K562 (cell line): Measurements from ENCODE around the gene RIPOR2. TPM values are rescaled to one million over a fixed set of nuclear protein-coding genes. Genes with fewer than 3 reads are reported as not detected.

Experiments used
- ATAC-seq: fragments of 200-7000 bp; cut with Tn5 transposase; 3 replicates; pipeline ENCODE4 v1.9.1; 2020; ENCODE audit warnings: moderate library complexity
- BruUV-seq: library from RNA; stranded (reverse); fragments of 400-500 nt; replicated peaks from 2 replicates; lab custom pipeline; 2021; lab: Mats Ljungman, UMichigan
- CTCF ChIA-PET: fragments of 300-600 bp; formaldehyde crosslinking; extraction: SDS; loops from one replicate; lab custom pipeline; 2021; ENCODE audit warnings: low intra/inter-chr PET ratio; lab: Yijun Ruan, JAX
- POLR2A ChIA-PET: fragments of 300-600, 350-650 bp; sonication (Branson Sonifier 250); formaldehyde crosslinking; extraction: SDS; loops from one replicate; lab custom pipeline; 2021; ENCODE audit warnings: antibody characterized with exemption, inconsistent platforms; lab: Yijun Ruan, JAX
- DNase-seq, 4 experiments: peaks; one replicate each; pipeline versions ENCODE4 v3.0.0 to v3.0.0-alpha.2; 2011 to 2018; ENCODE audit warnings: low spot score in 3 of 4, mixed read lengths in 3 of 4; ENCODE audit errors: extremely low read depth in 1 of 4
- FAIRE-seq: peaks from 2 replicates; lab custom pipeline; 2011; peaks lifted over from hg19 to GRCh38; lab: Jason Lieb, UNC
- H2AFZ ChIP-seq: 2 replicates; pipeline ENCODE4 v1.6.0; 2011; ENCODE audit warnings: low read depth, low read length, control low read depth, inconsistent platforms
- H3K27ac ChIP-seq: fragments of 200-600 bp; 3 replicates; pipeline ENCODE4 v1.8.0; 2011; ENCODE audit warnings: low read depth, mild to moderate bottlenecking, control low read depth, inconsistent platforms, low read length, moderate library complexity, mixed read lengths; ENCODE audit errors: extremely low read depth
- H3K27me3 ChIP-seq, 2 experiments: fragments of 300-600 bp in 1 of 2; 2 replicates in 1 of 2; 3 replicates in 1 of 2; pipeline versions ENCODE4 v1.6.0 to v1.8.0; 2011; ENCODE audit warnings: inconsistent platforms in 2 of 2, low read length in 2 of 2, mild to moderate bottlenecking in 1 of 2, mixed read lengths in 1 of 2, moderate library complexity in 1 of 2; ENCODE audit not compliant: control insufficient read depth in 2 of 2, insufficient read depth in 2 of 2
- H3K36me3 ChIP-seq: fragments of 300-600 bp; 3 replicates; pipeline ENCODE4 v1.8.0; 2011; ENCODE audit warnings: mild to moderate bottlenecking, low read length, inconsistent platforms; ENCODE audit not compliant: control insufficient read depth, insufficient read depth
- H3K4me1 ChIP-seq, 2 experiments: fragments of 200-600 bp in 1 of 2; replicated peaks in 1 of 2; 2 replicates in 1 of 2; 3 replicates in 1 of 2; pipeline versions ENCODE4 v1.5.1 to v1.8.0; 2011; ENCODE audit warnings: inconsistent platforms in 2 of 2, low read length in 2 of 2, mild to moderate bottlenecking in 1 of 2, mixed read lengths in 1 of 2, moderate library complexity in 1 of 2; ENCODE audit not compliant: control insufficient read depth in 2 of 2, insufficient read depth in 2 of 2
- H3K4me2 ChIP-seq: 2 replicates; pipeline ENCODE4 v1.6.1; 2011; ENCODE audit warnings: low read length, control low read depth, inconsistent platforms, mixed read lengths; ENCODE audit not compliant: insufficient read depth
- H3K4me3 ChIP-seq: fragments of 200-600 bp; sonication (generic), shearing (Covaris generic); 2 replicates; pipeline ENCODE4 v1.5.1; 2016; ENCODE audit warnings: control low read depth, inconsistent platforms
- H3K79me2 ChIP-seq: fragments of 200-600 bp; 3 replicates; pipeline ENCODE4 v1.8.0; 2011; ENCODE audit warnings: low read length, inconsistent platforms; ENCODE audit not compliant: control insufficient read depth, insufficient read depth
- H3K9ac ChIP-seq, 2 experiments: 2 replicates each; pipeline versions ENCODE4 v1.6.0 to v1.6.1; 2011; ENCODE audit warnings: low read depth in 2 of 2, low read length in 2 of 2, control low read depth in 1 of 2, inconsistent platforms in 1 of 2, mild to moderate bottlenecking in 1 of 2, mixed read lengths in 1 of 2; ENCODE audit not compliant: insufficient read depth in 1 of 2
- H3K9me1 ChIP-seq: one replicate; pipeline ENCODE4 v1.6.0; 2011; ENCODE audit warnings: inconsistent platforms, mild to moderate bottlenecking, low read length, moderate library complexity; ENCODE audit not compliant: control insufficient read depth, insufficient read depth
- H3K9me3 ChIP-seq: replicated peaks from 2 replicates; pipeline ENCODE4 v1.5.1; 2011; ENCODE audit warnings: low read depth, low read length, inconsistent platforms; ENCODE audit not compliant: control insufficient read depth, insufficient read depth
- H4K20me1 ChIP-seq: replicated peaks from 2 replicates; pipeline ENCODE4 v1.6.1; 2011; ENCODE audit warnings: low read length, inconsistent platforms, mixed read lengths; ENCODE audit not compliant: control insufficient read depth, insufficient read depth
- CTBP1 ChIP-seq: fragments of 450-650 bp; IDR thresholded peaks from 2 replicates; pipeline ENCODE4 v1.6.1; 2016; ENCODE audit warnings: borderline replicate concordance
- ELF1 ChIP-seq: fragments of 200-800 bp; sonication (Bioruptor generic); IDR thresholded peaks from 2 replicates; pipeline ENCODE4 v1.6.1; 2016; ENCODE audit warnings: missing genetic modification characterization, missing compliant biosample characterization
- PHB2 ChIP-seq: fragments of 450-650 bp; IDR thresholded peaks from 2 replicates; pipeline ENCODE4 v1.6.1; 2017; ENCODE audit warnings: low read depth
- POLR3A ChIP-seq: IDR thresholded peaks from 2 replicates; pipeline ENCODE4 v1.6.1; 2011; ENCODE audit warnings: borderline replicate concordance, mild to moderate bottlenecking, moderate library complexity; ENCODE audit not compliant: insufficient read length, insufficient read depth; ENCODE audit errors: extremely low read depth
- RBM39 ChIP-seq: fragments of 200-400 bp; formaldehyde crosslinking; optimal IDR thresholded peaks from 2 replicates; pipeline ENCODE3; 2018; ENCODE audit warnings: low read depth, low read length
- SIN3A ChIP-seq, 2 experiments: fragments of 150-350 bp in 1 of 2; IDR thresholded peaks; 2 replicates each; pipeline ENCODE4 v1.6.1; 2011 to 2016; ENCODE audit warnings: borderline replicate concordance in 2 of 2, low read depth in 2 of 2, low read length in 2 of 2, mild to moderate bottlenecking in 2 of 2, moderate library complexity in 2 of 2; ENCODE audit not compliant: control insufficient read depth in 1 of 2
- ZBTB2 ChIP-seq: fragments of 450-650 bp; IDR thresholded peaks from 2 replicates; pipeline ENCODE4 v1.6.1; 2016; ENCODE audit warnings: antibody characterized with exemption
- ZNF175 ChIP-seq: fragments of 200-800 bp; sonication (Bioruptor generic); IDR thresholded peaks from 2 replicates; pipeline ENCODE4 v1.6.1; 2016; ENCODE audit warnings: low read depth, mild to moderate bottlenecking, missing genetic modification characterization, missing compliant biosample characterization
- ZNF408 ChIP-seq: fragments of 250-450 bp; sonication (Bioruptor Pico); IDR thresholded peaks from 2 replicates; pipeline ENCODE4 v1.4.0; 2020; ENCODE audit warnings: low read depth, mild to moderate bottlenecking, moderate library complexity
- WGBS: fragments of 100-300 bp; shearing (Covaris generic); methylation state at CpG from one replicate; pipeline ENCODE4 v1.1.6; 2016; ENCODE audit warnings: low coverage, mixed read lengths; ENCODE audit not compliant: insufficient coverage; ENCODE audit errors: missing lambda C conversion rate; 5-methylcytosine and 5-hydroxymethylcytosine counted together
- in situ Hi-C: fragments of 300-500 bp; cut with MboI; formaldehyde crosslinking; loops from 4 replicates; pipeline ENCODE4 v1.15.0; 2018; ENCODE audit warnings: inconsistent platforms, mixed read lengths
- intact Hi-C: fragments of 100-400 bp; cut with micrococcal nuclease; formaldehyde crosslinking; loops from 2 replicates; pipeline ENCODE4 v1.14.2; 2022
- polyA plus RNA-seq, 8 experiments: library from polyadenylated mRNA; depleted of rRNA in 4 of 8; stranded (reverse) in 5 of 8; unstranded in 3 of 8; fragments of >200 nt; fragmentation: Nextera tagmentation in 2 of 8; fragmentation: Illumina TruSeq in 1 of 8; extraction: Ambion mirVana in 2 of 8; extraction: Trizol in 1 of 8; gene quantifications; 2 replicates each; pipeline versions ENCODE4 v1.2.1 to v1.2.3, GENCODE V29; 2011 to 2014; ENCODE audit warnings: inconsistent platforms in 1 of 8, missing spikeins in 1 of 8
- total RNA-seq, 7 experiments: library from RNA; depleted of rRNA in 6 of 7; stranded (reverse); fragments of >200 nt in 6 of 7; fragmentation: Illumina TruSeq in 2 of 7; extraction: Trizol in 2 of 7; gene quantifications; 2 replicates each; pipeline versions ENCODE4 v1.2.1 to v1.2.3, GENCODE V29; 2011 to 2021; ENCODE audit warnings: low replicate concordance in 1 of 7
- TF ChIP-seq, protein P1 (sequence below), 2 experiments: fragments of 450-650 bp; IDR thresholded peaks; 2 replicates each; pipeline ENCODE4 v1.6.1; 2016; ENCODE audit warnings: mild to moderate bottlenecking in 2 of 2, borderline replicate concordance in 1 of 2, low read depth in 1 of 2, moderate library complexity in 1 of 2

Gene RIPOR2
- total and polyA plus RNA-seq, 9 of the 15 experiments (the other 6 are each of a cell fraction or from before 2014, with no cell fraction given), result 0.04 to 1.0 (median 0.47) TPM; not detected in 2

- no peaks in the 10 kb centered on the region for H3K9me3 ChIP-seq
- no peaks in the 10 kb centered on the region for H3K9me1 ChIP-seq
- peak within 1 kb of the TSS; percentile 67 for H3K4me3 ChIP-seq
- H4K20me1 ChIP-seq, result peaks cover 9% of the 10 kb centered on the region; the same call in 1 of the 2 replicates
- peak; percentile 99 to 100 (median 99) for DNase-seq
- in situ Hi-C loops, result no loop called here
- H3K79me2 ChIP-seq, result peaks cover 52% of the 10 kb centered on the region
- intact Hi-C loops, result loop anchor here (1.0 to 10.0 kb wide), 4 partner anchors 54 to 1440 kb away; partner anchors contain the start of gene MRS2
- H3K4me2 ChIP-seq, result peak within 1 kb of the TSS; percentile 97
- peaks cover 8 to 12% of the 10 kb centered on the region in 2 experiments; a peak in 4 of 5 replicates for H3K4me1 ChIP-seq
- no peaks in the 10 kb centered on the region for H3K27me3 ChIP-seq
- H3K36me3 ChIP-seq, result peaks cover 31% of the 10 kb centered on the region
- ATAC-seq, result peak; percentile 95
- peak within 1 kb of the TSS; percentile 99 to 100 for H3K9ac ChIP-seq
- peak; percentile 89 for FAIRE-seq
- no TSS peak for BruUV-seq
- CTCF ChIA-PET, result no interaction called here
- under 1% methylated on average over 75 of the region's 75 CpGs for WGBS
- H3K27ac ChIP-seq, result peak within 1 kb of the TSS; percentile 99
- H2AFZ ChIP-seq, result peak within 1 kb of the TSS; percentile 99
- POLR2A ChIA-PET, result interaction anchor here (0.8 to 3.1 kb wide), 11 partner anchors 9 to 563 kb away, joined by 3 to 25 read pairs (median 3); partner anchors contain the start of gene C6orf62
- TF ChIP-seq RBM39 (no peak), PHB2 (peak; percentile 35; the same call in 1 of the 2 replicates), ELF1 (tag) (no peak; the same call in 1 of the 2 replicates), SIN3A (IDR thresholded peaks at IDR 0.05; ENCODE audit: borderline replicate concordance in 2 of 2, control insufficient read depth in 1 of 2, low read depth in 2 of 2, low read length in 2 of 2) (peak; percentile 73 to 83; a peak in 3 of 4 replicates), ZBTB2 (peak; percentile 90), POLR3A (no peak), ZNF175 (CRISPR knock-in tag) (no peak), ZNF408 (CRISPR knock-in tag) (no peak), CTBP1 (peak; percentile 79; the same call in 1 of the 2 replicates)
- TF ChIP-seq, protein P1, sequence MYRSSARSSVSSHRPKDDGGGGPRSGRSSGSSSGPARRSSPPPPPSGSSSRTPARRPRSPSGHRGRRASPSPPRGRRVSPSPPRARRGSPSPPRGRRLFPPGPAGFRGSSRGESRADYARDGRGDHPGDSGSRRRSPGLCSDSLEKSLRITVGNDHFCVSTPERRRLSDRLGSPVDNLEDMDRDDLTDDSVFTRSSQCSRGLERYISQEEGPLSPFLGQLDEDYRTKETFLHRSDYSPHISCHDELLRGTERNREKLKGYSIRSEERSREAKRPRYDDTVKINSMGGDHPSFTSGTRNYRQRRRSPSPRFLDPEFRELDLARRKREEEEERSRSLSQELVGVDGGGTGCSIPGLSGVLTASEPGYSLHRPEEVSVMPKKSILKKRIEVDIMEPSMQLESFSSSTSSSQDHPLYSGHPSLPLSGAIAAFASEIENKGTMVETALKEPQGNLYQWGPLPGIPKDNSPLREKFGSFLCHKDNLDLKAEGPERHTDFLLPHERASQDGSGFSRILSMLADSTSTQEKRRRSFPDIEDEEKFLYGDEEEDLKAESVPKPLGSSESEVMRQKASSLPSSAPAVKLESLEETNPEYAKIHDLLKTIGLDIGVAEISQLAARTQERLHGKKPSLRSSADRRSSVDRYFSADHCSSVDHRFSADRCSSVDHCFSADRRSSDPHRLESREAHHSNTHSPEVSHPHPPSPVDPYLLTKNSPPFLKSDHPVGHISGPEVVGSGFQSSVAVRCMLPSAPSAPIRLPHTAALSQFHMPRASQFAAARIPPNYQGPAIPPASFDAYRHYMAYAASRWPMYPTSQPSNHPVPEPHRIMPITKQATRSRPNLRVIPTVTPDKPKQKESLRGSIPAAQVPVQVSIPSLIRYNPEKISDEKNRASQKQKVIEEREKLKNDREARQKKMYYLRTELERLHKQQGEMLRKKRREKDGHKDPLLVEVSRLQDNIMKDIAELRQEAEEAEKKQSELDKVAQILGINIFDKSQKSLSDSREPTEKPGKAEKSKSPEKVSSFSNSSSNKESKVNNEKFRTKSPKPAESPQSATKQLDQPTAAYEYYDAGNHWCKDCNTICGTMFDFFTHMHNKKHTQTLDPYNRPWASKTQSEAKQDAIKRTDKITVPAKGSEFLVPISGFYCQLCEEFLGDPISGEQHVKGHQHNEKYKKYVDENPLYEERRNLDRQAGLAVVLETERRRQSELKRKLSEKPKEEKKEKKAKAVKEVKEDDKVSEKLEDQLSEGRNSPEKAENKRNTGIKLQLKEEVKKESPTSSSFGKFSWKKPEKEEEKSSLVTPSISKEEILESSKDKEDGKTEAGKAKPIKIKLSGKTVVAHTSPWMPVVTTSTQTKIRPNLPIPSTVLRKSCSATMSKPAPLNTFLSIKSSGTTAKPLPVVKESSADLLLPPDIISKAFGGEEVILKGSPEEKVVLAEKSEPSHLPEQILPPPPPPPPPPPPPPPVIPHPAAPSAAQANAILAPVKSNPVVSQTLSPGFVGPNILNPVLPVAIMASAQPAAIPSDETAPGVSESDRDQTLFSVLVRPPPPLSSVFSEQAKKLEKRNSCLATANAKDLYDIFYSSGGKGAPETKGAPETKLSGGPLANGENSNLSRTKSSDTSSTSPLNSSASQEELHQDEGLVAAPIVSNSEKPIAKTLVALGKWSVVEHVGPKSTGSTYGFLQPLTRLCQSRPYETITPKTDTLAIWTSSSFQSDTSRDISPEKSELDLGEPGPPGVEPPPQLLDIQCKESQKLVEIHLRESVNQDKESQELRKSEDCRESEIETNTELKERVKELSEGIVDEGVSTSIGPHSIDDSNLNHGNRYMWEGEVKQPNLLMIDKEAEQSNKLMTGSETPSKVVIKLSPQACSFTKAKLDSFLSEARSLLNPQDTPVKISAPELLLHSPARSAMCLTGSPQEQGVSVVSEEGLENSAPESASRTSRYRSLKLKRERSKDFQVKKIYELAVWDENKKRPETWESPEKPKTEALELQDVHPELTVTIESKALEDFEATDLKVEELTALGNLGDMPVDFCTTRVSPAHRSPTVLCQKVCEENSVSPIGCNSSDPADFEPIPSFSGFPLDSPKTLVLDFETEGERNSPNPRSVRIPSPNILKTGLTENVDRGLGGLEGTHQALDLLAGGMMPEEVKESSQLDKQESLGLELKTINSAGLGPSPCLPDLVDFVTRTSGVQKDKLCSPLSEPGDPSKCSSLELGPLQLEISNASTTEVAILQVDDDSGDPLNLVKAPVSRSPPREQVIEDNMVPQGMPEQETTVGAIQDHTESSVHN (IDR thresholded peaks at IDR 0.05; ENCODE audit: borderline replicate concordance in 1 of 2, low read depth in 1 of 2), result no peak
Measured at GRCh38 chr6:24774696-24775519, 160.9 kb downstream of the RIPOR2 start, which contains the start of gene GMNN. TSS of gene GMNN (plus strand) at chr6:24774937. CDS start at chr6:24777247, 2,310 bp downstream.
